SU-DHL-6 (cell line): Measurements from ENCODE around the gene ETV6.

Source experiments
- H2AFZ ChIP-seq: fragments of 200-600 bp; sonication (generic); 2 replicates; pipeline ENCODE4 v1.6.1; 2014; ENCODE audit warnings: low read depth, mild to moderate bottlenecking, moderate library complexity, mixed read lengths, antibody characterized with exemption, low read length; ENCODE audit not compliant: severe bottlenecking
- H3F3A ChIP-seq: fragments of 200-600 bp; shearing (Covaris generic); 2 replicates; pipeline ENCODE4 v1.6.0; 2016; ENCODE audit warnings: antibody characterized with exemption, mild to moderate bottlenecking; ENCODE audit not compliant: insufficient read depth
- H3K27ac ChIP-seq: fragments of 200-600 bp; sonication (generic); 2 replicates; pipeline ENCODE4 v1.5.1; 2016; ENCODE audit warnings: low read depth, mild to moderate bottlenecking, low read length, moderate library complexity, mixed read lengths
- H3K27me3 ChIP-seq: fragments of 200-600 bp; sonication (generic), shearing (Covaris generic); 2 replicates; pipeline ENCODE4 v1.6.0; 2014; ENCODE audit warnings: mild to moderate bottlenecking, low read length
- H3K36me3 ChIP-seq: fragments of 200-600 bp; sonication (generic); 2 replicates; pipeline ENCODE4 v1.6.1; 2014; ENCODE audit warnings: mild to moderate bottlenecking, low read length, mixed read lengths
- H3K4me2 ChIP-seq: fragments of 300-600, 200-600 bp; shearing (Covaris generic), sonication (generic); 2 replicates; pipeline ENCODE4 v1.6.0; 2014; ENCODE audit warnings: low read length, low read depth, mild to moderate bottlenecking; ENCODE audit not compliant: poor library complexity, severe bottlenecking
- H3K4me3 ChIP-seq: fragments of 200-600 bp; sonication (generic); 2 replicates; pipeline ENCODE4 v1.5.1; 2014; ENCODE audit warnings: antibody characterized with exemption, low read length, mild to moderate bottlenecking, mixed read lengths; ENCODE audit not compliant: insufficient read depth, poor library complexity, severe bottlenecking
- H3K79me2 ChIP-seq: fragments of 200-600 bp; sonication (generic); 2 replicates; pipeline ENCODE4 v1.6.1; 2014; ENCODE audit warnings: mild to moderate bottlenecking, low read length, moderate library complexity; ENCODE audit not compliant: insufficient read depth
- H3K9ac ChIP-seq: fragments of 200-600 bp; sonication (generic); 2 replicates; pipeline ENCODE4 v1.7.0; 2014; ENCODE audit warnings: mild to moderate bottlenecking, low read length
- H3K9me2 ChIP-seq: fragments of 200-600 bp; sonication (generic); replicated peaks from 2 replicates; pipeline ENCODE4 v1.6.1; 2014; ENCODE audit warnings: low read length; ENCODE audit not compliant: insufficient read depth
- H3K9me3 ChIP-seq: fragments of 200-600 bp; sonication (generic); 2 replicates; pipeline ENCODE4 v1.6.1; 2014; ENCODE audit warnings: low read length, mixed read lengths; ENCODE audit not compliant: insufficient read depth
- H4K20me1 ChIP-seq: fragments of 200-600 bp; sonication (generic); 2 replicates; pipeline ENCODE4 v1.6.1; 2014; ENCODE audit warnings: low read depth, mild to moderate bottlenecking, antibody characterized with exemption, low read length, moderate library complexity, mixed read lengths
- EZH2phosphoT487 ChIP-seq: fragments of 200-600 bp; sonication (generic), shearing (Covaris generic); conservative IDR thresholded peaks from 2 replicates; pipeline ENCODE4 v1.6.1; 2018; ENCODE audit warnings: mild to moderate bottlenecking, antibody characterized with exemption, low read length, moderate library complexity, mixed read lengths
- TF ChIP-seq, protein P1 (sequence below): fragments of 200-600 bp; sonication (generic); IDR thresholded peaks from one replicate; pipeline ENCODE4 v1.5.1; 2017; ENCODE audit warnings: antibody characterized with exemption, mild to moderate bottlenecking, low read length, moderate library complexity; ENCODE audit not compliant: insufficient read depth, poor library complexity, severe bottlenecking

The ETV6 gene

DNA sequence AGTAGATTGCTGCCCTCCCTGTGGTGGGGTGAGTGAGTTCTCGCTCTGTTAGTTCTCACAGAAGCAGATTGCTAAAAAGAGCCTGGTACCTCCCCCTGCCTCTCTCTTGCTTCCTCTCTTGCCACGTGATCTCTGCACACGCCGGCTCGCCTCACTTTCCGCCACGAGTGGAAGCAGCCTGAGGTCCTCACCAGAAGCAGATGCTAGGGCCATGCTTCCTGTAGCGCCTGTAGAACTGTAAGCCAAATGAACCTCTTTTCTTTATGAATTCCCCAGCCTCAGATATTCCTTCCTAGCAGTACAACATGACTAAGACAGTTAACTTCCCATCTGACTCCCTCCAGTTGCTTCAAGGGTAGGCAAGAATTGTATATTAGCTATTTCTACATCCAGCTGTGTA is 76.2 kb downstream of the ETV6 start:
- H3K27ac ChIP-seq = no peak overlapping the region
- no peaks in the 10 kb centered on the region for H3K9me3 ChIP-seq
- H3K4me2 ChIP-seq = no peak overlapping the region
- H4K20me1 ChIP-seq = no peaks in the 10 kb centered on the region
- TF ChIP-seq, protein P1, sequence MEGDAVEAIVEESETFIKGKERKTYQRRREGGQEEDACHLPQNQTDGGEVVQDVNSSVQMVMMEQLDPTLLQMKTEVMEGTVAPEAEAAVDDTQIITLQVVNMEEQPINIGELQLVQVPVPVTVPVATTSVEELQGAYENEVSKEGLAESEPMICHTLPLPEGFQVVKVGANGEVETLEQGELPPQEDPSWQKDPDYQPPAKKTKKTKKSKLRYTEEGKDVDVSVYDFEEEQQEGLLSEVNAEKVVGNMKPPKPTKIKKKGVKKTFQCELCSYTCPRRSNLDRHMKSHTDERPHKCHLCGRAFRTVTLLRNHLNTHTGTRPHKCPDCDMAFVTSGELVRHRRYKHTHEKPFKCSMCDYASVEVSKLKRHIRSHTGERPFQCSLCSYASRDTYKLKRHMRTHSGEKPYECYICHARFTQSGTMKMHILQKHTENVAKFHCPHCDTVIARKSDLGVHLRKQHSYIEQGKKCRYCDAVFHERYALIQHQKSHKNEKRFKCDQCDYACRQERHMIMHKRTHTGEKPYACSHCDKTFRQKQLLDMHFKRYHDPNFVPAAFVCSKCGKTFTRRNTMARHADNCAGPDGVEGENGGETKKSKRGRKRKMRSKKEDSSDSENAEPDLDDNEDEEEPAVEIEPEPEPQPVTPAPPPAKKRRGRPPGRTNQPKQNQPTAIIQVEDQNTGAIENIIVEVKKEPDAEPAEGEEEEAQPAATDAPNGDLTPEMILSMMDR = no peak
- TF ChIP-seq EZH2phosphoT487 = no peak
- no peak overlapping the region for H3K4me3 ChIP-seq
- no peak overlapping the region for H3K9ac ChIP-seq
- H3K79me2 ChIP-seq = no peaks in the 10 kb centered on the region
- H3K36me3 ChIP-seq = no peaks in the 10 kb centered on the region
- no peak overlapping the region for H2AFZ ChIP-seq
- no peaks in the 10 kb centered on the region for H3K27me3 ChIP-seq
- no peaks in the 10 kb centered on the region for H3K9me2 ChIP-seq
- H3F3A ChIP-seq = peaks cover 16% of the 10 kb centered on the region

DNA sequence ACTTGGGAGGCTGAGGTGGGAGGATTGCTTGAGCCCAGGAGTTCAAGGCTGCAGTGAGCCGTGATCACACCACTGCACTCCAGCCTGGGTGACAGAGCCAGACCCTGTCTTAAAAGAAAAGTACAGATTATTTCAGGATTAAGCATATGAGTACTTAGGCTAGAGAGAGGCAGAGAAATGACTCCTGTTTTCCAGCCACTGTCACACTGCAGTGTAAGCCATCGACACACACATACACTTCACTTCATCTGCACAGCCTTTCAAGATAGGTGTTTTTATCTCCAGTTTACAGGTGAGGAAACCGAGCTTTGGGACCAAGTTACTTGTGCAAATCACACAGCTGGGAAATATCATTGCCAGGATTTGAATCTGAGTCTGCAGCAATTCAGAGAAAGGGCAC is 77.2 kb downstream of the ETV6 start:
- Histone ChIP-seq H4K20me1 (no peaks in the 10 kb centered on the region), H3K9me2 (no peaks in the 10 kb centered on the region), H3K79me2 (no peaks in the 10 kb centered on the region), H3K9ac (no peak overlapping the region), H2AFZ (no peak overlapping the region), H3K9me3 (no peaks in the 10 kb centered on the region), H3F3A (peaks cover 24% of the 10 kb centered on the region), H3K4me2 (no peak overlapping the region), H3K36me3 (no peaks in the 10 kb centered on the region), H3K27me3 (no peaks in the 10 kb centered on the region), H3K4me3 (no peak overlapping the region), H3K27ac (no peak overlapping the region)
- TF ChIP-seq EZH2phosphoT487 = no peak
- TF ChIP-seq, protein P1 = no peak

DNA sequence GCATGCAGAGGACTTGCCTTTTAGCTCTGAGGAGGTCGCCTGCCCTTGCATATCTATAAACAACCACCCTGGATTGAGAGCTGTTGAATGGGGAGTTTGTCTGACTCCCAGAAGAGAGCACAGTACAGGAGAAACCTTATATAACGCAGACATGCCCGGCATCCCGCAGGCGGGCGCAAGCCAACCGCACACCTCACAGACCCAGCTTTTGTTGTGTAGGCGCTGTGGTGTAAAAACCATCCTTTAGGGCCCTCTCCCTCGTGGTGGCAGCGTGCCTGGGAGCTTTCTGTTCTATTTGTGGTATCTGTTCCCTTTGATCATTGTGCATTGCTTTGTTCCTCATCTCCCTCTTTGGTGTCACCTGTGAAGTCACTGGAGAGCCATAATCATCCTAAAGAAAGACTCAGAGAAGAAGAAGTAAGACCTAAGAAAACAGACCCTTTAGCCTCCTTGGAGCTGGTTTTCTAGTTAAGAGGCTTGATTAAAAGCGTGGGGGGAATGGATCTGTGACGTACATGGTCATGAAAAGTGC is 77.7 kb downstream of the ETV6 start:
- Histone ChIP-seq H3K4me3 (no peak overlapping the region), H3K27me3 (no peaks in the 10 kb centered on the region), H3K9me3 (no peaks in the 10 kb centered on the region), H3K9ac (no peak overlapping the region), H3K36me3 (no peaks in the 10 kb centered on the region), H3K79me2 (no peaks in the 10 kb centered on the region), H3K27ac (no peak overlapping the region), H3F3A (peaks cover 29% of the 10 kb centered on the region), H4K20me1 (no peaks in the 10 kb centered on the region), H3K9me2 (no peaks in the 10 kb centered on the region), H3K4me2 (no peak overlapping the region), H2AFZ (no peak overlapping the region)
- TF ChIP-seq, protein P1 = no peak
- no peak for TF ChIP-seq EZH2phosphoT487
